Vagina (tissue), 2 donors: ENCODE results near the gene FLT1.

Experiments used
- POLR2A ChIP-seq, 2 donors: fragments of 450-650 bp; IDR thresholded peaks; one replicate each; pipeline ENCODE4 v1.6.1; 2017; ENCODE audit warnings: antibody characterized with exemption in 2 of 2, mild to moderate bottlenecking in 2 of 2, moderate library complexity in 2 of 2
- POLR2AphosphoS5 ChIP-seq, 2 donors: sonication (generic); formaldehyde crosslinking; IDR thresholded peaks; one replicate each; pipeline ENCODE4 v1.9.0; 2017; ENCODE audit warnings: antibody characterized with exemption in 2 of 2, mild to moderate bottlenecking in 2 of 2, low read depth in 1 of 2; ENCODE audit not compliant: insufficient read depth in 1 of 2
- TF ChIP-seq, protein P1 (sequence below), 3 experiments: fragments of 450-650 bp in 2 of 3; fragments of 200-600 bp in 1 of 3; sonication (generic) in 1 of 3; IDR thresholded peaks; one replicate each; pipeline ENCODE4 v1.5.1; 2017 to 2019; ENCODE audit warnings: antibody characterized with exemption in 3 of 3, mild to moderate bottlenecking in 2 of 3, moderate library complexity in 2 of 3

DNA sequence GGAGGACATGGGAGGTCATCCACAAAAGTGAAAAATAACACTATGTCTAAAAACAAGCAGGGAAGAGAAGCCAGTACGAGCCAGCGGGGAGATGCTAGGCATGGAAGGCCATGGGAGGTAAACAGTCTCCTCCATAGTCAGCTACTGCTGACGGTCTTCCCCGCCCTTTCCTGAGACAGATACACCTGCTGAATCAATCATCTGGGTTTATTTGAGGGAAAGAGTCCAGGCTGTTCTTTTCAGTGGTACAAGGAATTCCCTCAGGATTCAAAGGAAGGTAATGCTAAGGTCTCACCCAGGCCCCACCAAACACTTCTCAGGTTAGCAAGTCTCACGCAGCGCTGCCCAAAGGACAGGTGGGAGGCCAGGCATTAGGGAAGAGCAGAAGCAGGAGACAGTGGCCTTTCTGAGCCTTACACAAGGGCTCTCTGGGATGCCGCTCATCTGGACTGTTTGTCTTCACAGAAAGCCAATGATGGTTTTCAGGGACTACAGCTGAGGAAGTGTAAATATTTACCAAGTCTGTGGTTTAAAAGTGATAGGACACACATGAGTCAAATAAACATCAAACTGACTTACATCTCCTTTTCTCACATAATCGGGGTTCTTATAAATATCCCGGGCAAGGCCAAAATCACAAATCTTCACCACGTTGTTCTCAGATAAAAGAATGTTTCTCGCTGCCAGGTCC lies 173.9 kb downstream of the FLT1 start:
- TF ChIP-seq POLR2A (IDR thresholded peaks at IDR 0.05) (no peak), POLR2AphosphoS5 (IDR thresholded peaks at IDR 0.05; ENCODE audit: insufficient read depth in 1 of 2, low read depth in 1 of 2) (no peak)
- TF ChIP-seq, protein P1, sequence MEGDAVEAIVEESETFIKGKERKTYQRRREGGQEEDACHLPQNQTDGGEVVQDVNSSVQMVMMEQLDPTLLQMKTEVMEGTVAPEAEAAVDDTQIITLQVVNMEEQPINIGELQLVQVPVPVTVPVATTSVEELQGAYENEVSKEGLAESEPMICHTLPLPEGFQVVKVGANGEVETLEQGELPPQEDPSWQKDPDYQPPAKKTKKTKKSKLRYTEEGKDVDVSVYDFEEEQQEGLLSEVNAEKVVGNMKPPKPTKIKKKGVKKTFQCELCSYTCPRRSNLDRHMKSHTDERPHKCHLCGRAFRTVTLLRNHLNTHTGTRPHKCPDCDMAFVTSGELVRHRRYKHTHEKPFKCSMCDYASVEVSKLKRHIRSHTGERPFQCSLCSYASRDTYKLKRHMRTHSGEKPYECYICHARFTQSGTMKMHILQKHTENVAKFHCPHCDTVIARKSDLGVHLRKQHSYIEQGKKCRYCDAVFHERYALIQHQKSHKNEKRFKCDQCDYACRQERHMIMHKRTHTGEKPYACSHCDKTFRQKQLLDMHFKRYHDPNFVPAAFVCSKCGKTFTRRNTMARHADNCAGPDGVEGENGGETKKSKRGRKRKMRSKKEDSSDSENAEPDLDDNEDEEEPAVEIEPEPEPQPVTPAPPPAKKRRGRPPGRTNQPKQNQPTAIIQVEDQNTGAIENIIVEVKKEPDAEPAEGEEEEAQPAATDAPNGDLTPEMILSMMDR (IDR thresholded peaks at IDR 0.05), result no peak
